Tracheal epithelial cell (primary cell): ENCODE results near the gene LYSET. TPM values are rescaled to one million over a fixed set of nuclear protein-coding genes. Genes with fewer than 3 reads are reported as not detected.

Source experiments
- total RNA-seq: library from RNA; depleted of rRNA; stranded (reverse); fragments of >200 nt; gene quantifications from 2 replicates; pipeline ENCODE4 v1.2.1, GENCODE V29; 2014

The LYSET gene
- 10.9 and 17.8 TPM in 2 replicates for total RNA-seq

GRCh38 chr14:93184391-93185348 is at the start of gene LYSET, which contains the start of gene MOAP1:
Gene LYSET, plus strand, starts transcription at chr14:93185317. Its CDS starts 89 bp downstream, at chr14:93185406.
Gene MOAP1, minus strand, starts transcription at chr14:93184897. Its CDS starts 655 bp downstream, at chr14:93184242.

GRCh38 chr14:93206793-93207467 is 21.8 kb downstream of the LYSET start, which contains the start of the genes GON7 and UBR7:
Gene GON7, minus strand, starts transcription at chr14:93207065. Its CDS starts 28 bp downstream, at chr14:93207037.
Gene UBR7, plus strand, starts transcription at chr14:93207256. Its CDS starts 36 bp downstream, at chr14:93207292.

Other genes starting within 250 kb of the LYSET start
- gene ITPK1, start 69.4 kb upstream of the LYSET start, total RNA-seq = 27.2 and 43.3 TPM in 2 replicates
- 13.9 and 20.0 TPM in 2 replicates for gene MOAP1, start 420 bp upstream of the LYSET start, total RNA-seq
- 5.1 and 8.2 TPM in 2 replicates for gene GON7, start 21.7 kb downstream of the LYSET start, total RNA-seq
- gene UBR7, start 21.9 kb downstream of the LYSET start, total RNA-seq = 8.4 and 10.2 TPM in 2 replicates
- 23.4 and 29.9 TPM in 2 replicates for gene BTBD7, start 147.7 kb downstream of the LYSET start, total RNA-seq
- gene COX8C, start 161.9 kb downstream of the LYSET start, total RNA-seq = not detected in 2 replicates
- gene UNC79, start 245.6 kb downstream of the LYSET start, total RNA-seq = under 0.01 TPM in 1 of 2 replicates, not detected in the other